Keratinocyte (primary cell): ENCODE measurements around the gene MYADML2. TPM values are rescaled to one million over a fixed set of nuclear protein-coding genes. Genes with fewer than 3 reads are reported as not detected.

Experiments
- DNase-seq: peaks from one replicate; pipeline ENCODE4 v3.0.0-alpha.2; 2011; ENCODE audit warnings: low read depth, missing footprints, low spot score
- FAIRE-seq: peaks from 2 replicates; lab custom pipeline; 2011; peaks lifted over from hg19 to GRCh38; lab: Jason Lieb, UNC
- H2AFZ ChIP-seq: 2 replicates; pipeline ENCODE4 v1.6.0; 2012; ENCODE audit warnings: low read length, control low read depth, inconsistent platforms; ENCODE audit not compliant: control insufficient read depth
- H3K27ac ChIP-seq: 2 replicates; pipeline ENCODE4 v1.5.1; 2011; ENCODE audit warnings: low read length; ENCODE audit not compliant: control insufficient read depth, insufficient read depth
- H3K27me3 ChIP-seq: 3 replicates; pipeline ENCODE4 v1.6.0; 2011; ENCODE audit warnings: low read length; ENCODE audit not compliant: control insufficient read depth, insufficient read depth; ENCODE audit errors: extremely low read depth
- H3K36me3 ChIP-seq, 2 experiments: 2 replicates in 1 of 2; 3 replicates in 1 of 2; pipeline ENCODE4 v1.5.1; 2011; ENCODE audit warnings: low read length in 2 of 2, mild to moderate bottlenecking in 1 of 2; ENCODE audit not compliant: control insufficient read depth in 2 of 2, insufficient read depth in 2 of 2; ENCODE audit errors: extremely low read depth in 1 of 2
- H3K4me1 ChIP-seq: 3 replicates; pipeline ENCODE4 v1.5.1; 2011; ENCODE audit warnings: low read length; ENCODE audit not compliant: control insufficient read depth, insufficient read depth; ENCODE audit errors: extremely low read depth
- H3K4me2 ChIP-seq: 3 replicates; pipeline ENCODE4 v1.6.0; 2011; ENCODE audit warnings: low read depth, low read length; ENCODE audit not compliant: control insufficient read depth, insufficient read depth; ENCODE audit errors: extremely low read depth
- H3K4me3 ChIP-seq, 3 experiments: fragments of 200-600 bp in 1 of 3; sonication (generic) in 1 of 3; 2 replicates in 2 of 3; 3 replicates in 1 of 3; pipeline ENCODE4 v1.5.1; 2011 to 2016; ENCODE audit warnings: low read length in 3 of 3, mild to moderate bottlenecking in 3 of 3, control low read depth in 2 of 3, inconsistent platforms in 1 of 3, low read depth in 1 of 3, mixed read lengths in 1 of 3, mixed run types in 1 of 3, moderate library complexity in 1 of 3; ENCODE audit not compliant: control insufficient read depth in 2 of 3, insufficient read depth in 2 of 3; ENCODE audit errors: extremely low read depth in 1 of 3
- H3K79me2 ChIP-seq: 2 replicates; pipeline ENCODE4 v1.6.0; 2012; ENCODE audit warnings: low read length; ENCODE audit not compliant: control insufficient read depth, insufficient read depth
- H3K9ac ChIP-seq: 3 replicates; pipeline ENCODE4 v1.6.0; 2011; ENCODE audit warnings: low read length; ENCODE audit not compliant: control insufficient read depth, insufficient read depth; ENCODE audit errors: extremely low read depth
- H3K9me1 ChIP-seq: 3 replicates; pipeline ENCODE4 v1.6.0; 2011; ENCODE audit warnings: low read length; ENCODE audit not compliant: control insufficient read depth, insufficient read depth; ENCODE audit errors: extremely low read depth
- H3K9me3 ChIP-seq: 2 replicates; pipeline ENCODE4 v1.5.1; 2012; ENCODE audit warnings: low read depth, low read length; ENCODE audit not compliant: control insufficient read depth
- H4K20me1 ChIP-seq: 3 replicates; pipeline ENCODE4 v1.6.0; 2011; ENCODE audit warnings: low read length; ENCODE audit not compliant: control insufficient read depth, insufficient read depth; ENCODE audit errors: extremely low read depth
- EZH2 ChIP-seq: IDR thresholded peaks from one replicate; pipeline ENCODE4 v1.6.1; 2012; ENCODE audit warnings: inconsistent platforms, mild to moderate bottlenecking, low read length, moderate library complexity
- dilution Hi-C: fragments of 300-500 bp; cut with MboI; formaldehyde crosslinking; loops from one replicate; pipeline ENCODE4 v1.7.0; 2020; ENCODE audit warnings: low sequenced_read_pairs; ENCODE audit not compliant: extremely low pct_ligation_motif_present
- polyA plus RNA-seq, 5 experiments: library from polyadenylated mRNA; depleted of rRNA in 3 of 5; stranded (reverse) in 3 of 5; stranded (forward) in 1 of 5; unstranded in 1 of 5; fragments of >200 nt; gene quantifications; 1 replicate in 1 of 5; 2 replicates in 3 of 5; 3 replicates in 1 of 5; pipeline versions ENCODE4 v1.2.1 to v1.2.3, GENCODE V29; 2011 to 2012; ENCODE audit warnings: missing spikeins in 2 of 5, low read depth in 1 of 5, low replicate concordance in 1 of 5
- TF ChIP-seq, protein P1 (sequence below), 3 experiments: IDR thresholded peaks in 1 of 3; conservative IDR thresholded peaks in 1 of 3; optimal IDR thresholded peaks in 1 of 3; 2 replicates in 2 of 3; 3 replicates in 1 of 3; pipeline versions ENCODE3 to v1.5.1; 2011; ENCODE audit warnings: low read length in 3 of 3, mild to moderate bottlenecking in 3 of 3, moderate library complexity in 2 of 3, control low read depth in 1 of 3, inconsistent platforms in 1 of 3; ENCODE audit not compliant: insufficient read depth in 2 of 3; ENCODE audit errors: extremely low read depth in 1 of 3

MYADML2 gene
- polyA plus RNA-seq, 1 donor (not counting 4 experiments of a cell fraction or from before 2014, with no cell fraction given), result not detected

DNA sequence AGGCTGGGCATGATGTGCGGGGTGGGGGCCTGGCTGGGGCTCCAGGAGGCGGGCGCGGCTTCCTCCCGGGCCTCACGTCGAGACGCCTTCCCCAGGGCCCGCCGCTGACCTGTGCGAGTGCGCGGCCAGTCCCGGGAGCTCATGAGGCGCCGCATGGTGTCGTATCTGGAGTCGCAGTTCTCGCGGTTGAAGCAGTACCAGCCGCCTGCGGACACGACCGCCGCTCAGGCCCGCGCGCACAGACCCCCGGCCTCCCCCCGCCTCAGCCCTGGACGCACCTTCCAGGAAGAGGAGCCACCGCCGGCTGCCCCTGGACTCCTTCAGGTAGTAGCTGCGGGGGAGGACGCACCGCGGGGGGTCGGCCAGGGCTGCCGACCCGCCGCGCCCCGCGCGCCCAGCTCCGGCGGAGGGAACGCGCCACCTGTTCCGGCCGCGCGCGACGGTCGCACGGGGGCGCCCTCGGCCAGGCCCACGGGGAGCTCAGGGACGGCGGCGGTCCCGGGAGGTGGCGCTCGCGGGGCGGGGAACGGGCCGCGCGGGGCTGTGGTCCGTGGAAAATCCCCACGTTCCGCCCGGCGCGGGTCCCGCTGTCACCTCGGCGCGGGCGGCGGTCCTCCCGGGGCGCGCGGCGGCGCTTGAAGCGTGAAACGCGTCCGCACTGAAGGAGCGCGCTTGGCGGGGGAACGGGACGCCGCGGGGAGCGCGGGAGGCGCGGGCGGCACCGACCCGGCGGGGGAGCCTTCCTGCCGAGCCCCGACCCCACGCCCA, 12.5 kb upstream of the MYADML2 start:
- Histone ChIP-seq H3K9ac (no peak overlapping the region), H3K79me2 (no peaks in the 10 kb centered on the region), H4K20me1 (no peaks in the 10 kb centered on the region), H3K4me3 (no peak overlapping the region), H3K36me3 (no peaks in the 10 kb centered on the region), H3K9me1 (no peaks in the 10 kb centered on the region), H2AFZ (no peak overlapping the region), H3K4me2 (peak overlapping the region; percentile 27), H3K9me3 (no peaks in the 10 kb centered on the region), H3K27ac (no peak overlapping the region), H3K27me3 (peaks cover 77% of the 10 kb centered on the region), H3K4me1 (no peaks in the 10 kb centered on the region)
- no peak for TF ChIP-seq EZH2
- TF ChIP-seq, protein P1, sequence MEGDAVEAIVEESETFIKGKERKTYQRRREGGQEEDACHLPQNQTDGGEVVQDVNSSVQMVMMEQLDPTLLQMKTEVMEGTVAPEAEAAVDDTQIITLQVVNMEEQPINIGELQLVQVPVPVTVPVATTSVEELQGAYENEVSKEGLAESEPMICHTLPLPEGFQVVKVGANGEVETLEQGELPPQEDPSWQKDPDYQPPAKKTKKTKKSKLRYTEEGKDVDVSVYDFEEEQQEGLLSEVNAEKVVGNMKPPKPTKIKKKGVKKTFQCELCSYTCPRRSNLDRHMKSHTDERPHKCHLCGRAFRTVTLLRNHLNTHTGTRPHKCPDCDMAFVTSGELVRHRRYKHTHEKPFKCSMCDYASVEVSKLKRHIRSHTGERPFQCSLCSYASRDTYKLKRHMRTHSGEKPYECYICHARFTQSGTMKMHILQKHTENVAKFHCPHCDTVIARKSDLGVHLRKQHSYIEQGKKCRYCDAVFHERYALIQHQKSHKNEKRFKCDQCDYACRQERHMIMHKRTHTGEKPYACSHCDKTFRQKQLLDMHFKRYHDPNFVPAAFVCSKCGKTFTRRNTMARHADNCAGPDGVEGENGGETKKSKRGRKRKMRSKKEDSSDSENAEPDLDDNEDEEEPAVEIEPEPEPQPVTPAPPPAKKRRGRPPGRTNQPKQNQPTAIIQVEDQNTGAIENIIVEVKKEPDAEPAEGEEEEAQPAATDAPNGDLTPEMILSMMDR (optimal IDR thresholded peaks at IDR 0.05 in 1 of 3, IDR thresholded peaks at IDR 0.05 in 1 of 3, conservative IDR thresholded peaks at IDR 0.05 in 1 of 3; ENCODE audit: extremely low read depth in 1 of 3, insufficient read depth in 2 of 3, low read length in 3 of 3), result peak in 2 of 3 experiments; percentile 64 to 98
- FAIRE-seq (no peak), DNase-seq (no peak)
- dilution Hi-C loops, result no loop called here

DNA sequence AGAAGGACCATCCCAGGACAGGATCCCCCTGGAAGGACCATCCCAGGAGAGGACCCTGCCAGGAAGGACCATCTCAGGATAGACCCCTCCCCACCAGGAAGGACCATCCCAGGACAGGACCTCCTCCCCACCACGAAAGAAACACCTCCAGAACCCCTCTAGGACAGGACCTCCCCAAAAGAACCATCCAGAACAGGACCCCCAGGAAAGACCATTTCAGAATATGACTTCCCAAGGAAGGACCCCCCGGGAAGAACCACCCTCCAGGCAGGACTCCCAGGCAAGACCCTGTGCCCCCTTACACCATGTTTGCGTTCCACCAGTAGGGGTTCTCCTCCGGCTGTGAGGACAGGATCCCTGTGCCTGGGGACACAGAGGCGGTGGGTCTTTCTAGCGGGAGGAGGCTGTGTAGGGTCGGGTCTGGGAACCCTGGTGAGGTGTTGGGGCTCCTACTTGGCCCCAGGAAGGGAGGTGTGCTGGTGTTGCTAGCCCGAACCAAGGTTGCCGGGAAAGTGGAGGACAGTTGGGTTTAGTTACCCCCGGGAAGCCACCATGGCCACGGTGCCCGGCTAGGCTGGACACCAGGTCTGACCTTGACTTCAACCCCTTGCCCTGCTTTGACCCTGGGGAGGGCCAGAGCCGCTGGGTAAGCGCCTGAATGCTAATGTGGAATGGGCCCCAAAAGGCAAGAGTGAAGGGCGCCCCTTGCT, 11.8 kb upstream of the MYADML2 start:
- DNase-seq (no peak), FAIRE-seq (no peak)
- Histone ChIP-seq H3K79me2 (no peaks in the 10 kb centered on the region), H4K20me1 (no peaks in the 10 kb centered on the region), H3K9me1 (no peaks in the 10 kb centered on the region), H3K9ac (no peak overlapping the region), H2AFZ (no peak overlapping the region), H3K4me2 (no peak overlapping the region), H3K27ac (no peak overlapping the region), H3K9me3 (no peaks in the 10 kb centered on the region), H3K4me3 (no peak overlapping the region), H3K4me1 (no peaks in the 10 kb centered on the region), H3K36me3 (no peaks in the 10 kb centered on the region), H3K27me3 (peaks cover 70% of the 10 kb centered on the region)
- dilution Hi-C loops, result no loop called here
- no peak for TF ChIP-seq EZH2
- TF ChIP-seq, protein P1 (optimal IDR thresholded peaks at IDR 0.05 in 1 of 3, IDR thresholded peaks at IDR 0.05 in 1 of 3, conservative IDR thresholded peaks at IDR 0.05 in 1 of 3; ENCODE audit: extremely low read depth in 1 of 3, insufficient read depth in 2 of 3, low read length in 3 of 3), result no peak
